NCI-H2081 treated with DMSO at 0.1 percent for 48 hours (cell line): ENCODE results near the gene PNPLA7.
"Not testable (repeated sequence)": the region's sequence is repeated elsewhere in the genome, so short reads cannot be mapped to it uniquely, and the experiment has no call there.

Source experiments
- DNase-seq: peaks from one replicate; lab custom pipeline; 2025; lab: John Stamatoyannopoulos, UW

PNPLA7 gene

DNA sequence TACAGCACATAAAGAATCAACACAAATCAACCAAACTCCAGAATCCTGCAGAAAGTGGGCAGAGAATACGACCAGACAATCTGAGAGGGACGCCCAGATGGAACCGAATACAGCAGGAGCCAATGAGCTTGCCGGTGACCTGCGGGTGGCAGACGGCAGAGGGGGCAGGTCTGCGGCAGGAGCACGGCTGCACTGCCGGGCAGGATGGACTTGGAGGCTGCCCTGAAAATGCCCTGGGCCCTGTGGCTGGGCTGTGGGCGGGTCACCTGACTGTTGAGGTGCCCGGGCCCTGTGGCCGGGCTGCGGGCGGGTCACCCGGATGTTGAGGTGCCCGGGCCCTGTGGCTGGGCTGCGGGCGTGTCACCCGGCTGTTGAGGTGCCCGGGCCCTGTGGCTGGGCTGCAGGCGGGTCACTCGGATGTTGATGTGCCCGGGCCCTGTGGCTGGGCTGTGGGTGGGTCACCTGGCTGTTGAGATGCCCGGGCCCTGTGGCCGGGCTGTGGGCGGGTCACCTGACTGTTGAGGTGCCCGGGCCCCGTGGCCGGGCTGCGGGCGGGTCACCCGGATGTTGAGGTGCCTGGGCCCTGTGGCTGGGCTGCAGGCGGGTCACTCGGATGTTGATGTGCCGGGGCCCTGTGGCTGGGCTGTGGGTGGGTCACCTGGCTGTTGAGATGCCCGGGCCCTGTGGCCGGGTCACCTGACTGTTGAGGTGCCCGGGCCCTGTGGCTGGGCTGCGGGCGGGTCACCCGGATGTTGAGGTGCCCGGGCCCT lies 36.2 kb downstream of the PNPLA7 start:
- not testable (repeated sequence) for DNase-seq

DNA sequence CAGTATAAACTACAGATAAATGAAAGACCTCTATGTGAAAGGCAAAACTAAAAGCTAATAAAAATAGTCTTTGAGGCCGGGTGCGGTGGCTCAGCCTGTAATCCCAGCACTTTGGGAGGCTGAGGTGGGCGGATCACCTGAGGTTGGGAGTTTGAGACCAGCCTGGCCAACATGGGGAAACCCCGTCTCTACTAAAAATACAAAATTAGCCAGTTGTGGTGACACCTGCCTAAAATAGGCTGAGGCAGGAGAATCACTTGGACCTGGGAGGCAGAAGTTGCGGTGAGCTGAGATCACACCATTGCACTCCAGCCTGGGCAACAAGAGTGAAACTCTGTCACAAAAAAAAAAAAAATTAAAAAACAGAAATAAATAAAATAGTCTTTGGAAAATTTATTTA lies 37.1 kb downstream of the PNPLA7 start:
- not testable (repeated sequence) for DNase-seq

- DNase-seq, result no peak
These were observed 38.3 kb downstream of the PNPLA7 start for GRCh38 chr9:137511758-137512463.

DNA sequence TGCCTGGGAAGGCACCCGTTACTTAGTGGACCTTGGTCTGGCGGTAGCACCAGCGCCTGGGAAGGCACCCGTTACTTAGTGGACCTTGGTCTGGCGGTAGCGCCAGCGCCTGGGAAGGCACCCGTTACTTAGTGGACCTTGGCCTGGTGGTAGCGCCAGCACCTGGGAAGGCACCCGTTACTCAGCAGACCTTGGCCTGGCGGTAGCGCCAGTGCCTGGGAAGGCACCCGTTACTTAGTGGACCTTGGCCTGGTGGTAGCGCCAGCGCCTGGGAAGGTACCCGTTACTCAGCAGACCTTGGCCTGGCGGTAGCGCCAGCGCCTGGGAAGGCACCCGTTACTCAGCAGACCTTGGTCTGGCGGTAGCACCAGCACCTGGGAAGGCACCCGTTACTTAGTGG lies 39.1 kb downstream of the PNPLA7 start:
- not testable (repeated sequence) for DNase-seq

GRCh38 chr9:137509198-137509597 lies 41.0 kb downstream of the PNPLA7 start:
- no peak for DNase-seq

GRCh38 chr9:137506702-137507171 lies 43.5 kb downstream of the PNPLA7 start:
- no peak for DNase-seq

- no peak for DNase-seq
These were observed 43.9 kb downstream of the PNPLA7 start for GRCh38 chr9:137506274-137506673.

GRCh38 chr9:137505421-137506140 lies 44.6 kb downstream of the PNPLA7 start:
- DNase-seq, result no peak

GRCh38 chr9:137504432-137504777 lies 45.8 kb downstream of the PNPLA7 start:
- no peak for DNase-seq

DNA sequence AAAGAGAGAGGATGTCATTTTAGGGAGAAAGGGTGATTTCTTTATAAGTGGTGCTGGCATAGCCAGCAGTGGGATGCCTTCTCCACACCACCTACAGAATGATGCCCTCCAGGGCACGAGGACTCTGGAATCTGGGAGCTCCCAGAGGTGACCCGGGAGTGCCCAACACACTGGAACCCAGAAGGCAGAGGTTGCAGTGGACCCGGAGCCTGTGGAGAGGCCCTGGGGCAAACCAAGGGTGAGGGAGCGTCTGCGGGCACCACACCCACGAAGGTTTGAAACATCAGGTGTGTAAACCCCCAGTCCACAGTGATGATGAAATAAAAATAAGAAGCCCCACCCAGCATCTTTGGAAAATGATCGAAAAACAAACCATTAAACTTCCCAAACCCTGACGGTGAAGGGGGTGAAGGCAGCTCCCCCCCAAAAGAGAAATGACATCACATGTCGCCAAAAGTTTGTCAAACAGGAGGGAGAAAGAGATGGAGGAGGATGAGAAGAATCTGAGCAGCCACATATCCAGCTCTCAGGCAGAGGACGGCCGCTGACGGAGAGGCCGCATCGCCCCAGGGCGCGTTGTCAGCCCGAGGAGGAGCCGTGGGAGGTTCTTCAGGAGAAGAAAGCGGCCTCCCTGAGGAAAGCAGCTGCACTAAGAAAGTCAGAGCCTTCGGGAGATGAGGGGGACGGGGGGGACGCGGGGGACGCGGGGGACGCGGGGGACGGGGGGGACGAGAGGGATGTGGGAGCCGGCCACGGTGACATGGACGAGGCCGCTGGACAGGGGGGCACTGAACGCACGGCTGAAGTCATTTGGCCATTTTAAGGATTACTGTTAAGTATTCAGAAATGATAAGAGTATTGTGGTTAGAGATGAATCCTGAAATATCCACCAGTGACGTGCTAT lies 47.9 kb downstream of the PNPLA7 start:
- DNase-seq, result no peak

GRCh38 chr9:137501457-137501856 lies 48.7 kb downstream of the PNPLA7 start:
- no peak for DNase-seq

DNA sequence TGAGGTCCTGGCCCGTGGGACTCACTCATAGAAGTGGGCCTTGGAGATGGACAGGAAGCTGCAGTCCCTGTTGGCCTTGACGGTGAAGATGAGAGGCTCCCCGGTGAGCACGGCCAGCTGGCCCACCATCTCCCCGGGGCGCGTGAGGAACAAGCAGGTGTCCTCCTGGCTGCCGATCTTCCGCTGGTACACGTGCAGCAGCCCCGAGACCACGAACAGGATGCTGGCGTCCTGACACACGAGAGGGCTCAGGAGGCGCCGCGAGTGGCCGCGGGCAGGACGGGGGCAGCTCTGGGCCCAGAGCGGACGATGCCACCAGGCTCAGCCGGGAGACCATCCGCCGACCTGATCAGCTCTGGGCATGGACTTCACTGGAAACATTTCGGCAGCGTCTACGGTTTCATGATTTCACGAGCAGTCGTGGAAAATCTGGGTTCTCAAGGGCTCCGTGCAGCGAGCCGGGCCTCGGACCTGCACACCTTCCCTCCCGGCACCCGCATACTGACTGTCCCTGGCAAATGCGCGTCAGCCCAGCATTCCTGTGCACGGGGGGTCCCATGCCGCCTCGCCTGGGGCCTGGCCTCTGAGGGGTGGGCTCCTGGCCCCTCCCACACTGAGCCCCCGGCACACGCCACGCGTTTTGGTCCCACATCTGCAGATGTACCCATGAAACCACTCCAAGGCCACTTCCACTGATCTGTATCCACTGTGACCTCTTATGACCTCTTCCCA lies 49.4 kb downstream of the PNPLA7 start:
- DNase-seq, result no peak

- DNase-seq, result no peak
These were observed 50.1 kb downstream of the PNPLA7 start for GRCh38 chr9:137499858-137500661.

GRCh38 chr9:137499416-137499815 lies 50.8 kb downstream of the PNPLA7 start:
- no peak for DNase-seq

GRCh38 chr9:137498720-137499150 lies 51.5 kb downstream of the PNPLA7 start:
- DNase-seq, result no peak

- no peak for DNase-seq
These were observed 52.1 kb downstream of the PNPLA7 start for GRCh38 chr9:137497921-137498719.

GRCh38 chr9:137496601-137497375 lies 53.4 kb downstream of the PNPLA7 start:
- DNase-seq, result no peak

- DNase-seq, result no peak
These were observed 55.5 kb downstream of the PNPLA7 start for GRCh38 chr9:137494550-137495351.
